MCF 10A (cell line): ENCODE data around the gene PCNA. TPM values are rescaled to one million over a fixed set of nuclear protein-coding genes. Genes with fewer than 3 reads are reported as not detected.
"Not testable (repeated sequence)": the region's sequence is repeated elsewhere in the genome, so short reads cannot be mapped to it uniquely, and the experiment has no call there.

ENCODE experiments used
- BruUV-seq: library from RNA; stranded (reverse); fragments of 400-500 nt; replicated peaks from 2 replicates; lab custom pipeline; 2021; lab: Mats Ljungman, UMichigan
- CTCF ChIA-PET: fragments of 300-600 bp; sonication (Branson Sonifier 250); formaldehyde crosslinking; extraction: SDS; loops from one replicate; lab custom pipeline; 2021; ENCODE audit warnings: antibody characterized with exemption, inconsistent platforms; lab: Yijun Ruan, JAX
- POLR2A ChIA-PET: fragments of 300-600, 350-650 bp; sonication (Branson Sonifier 250); formaldehyde crosslinking; extraction: SDS; loops from one replicate; lab custom pipeline; 2020; ENCODE audit warnings: antibody characterized with exemption, inconsistent platforms; lab: Yijun Ruan, JAX
- DNase-seq: peaks from one replicate; pipeline ENCODE4 v3.0.0-alpha.2; 2018; ENCODE audit not compliant: unreplicated experiment
- H3K27ac Mint-ChIP-seq: one replicate; pipeline ENCODE4 v1.8.0; 2022; ENCODE audit warnings: mild to moderate bottlenecking, low read depth, mixed read lengths; ENCODE audit not compliant: unreplicated experiment
- H3K27me3 Mint-ChIP-seq: one replicate; pipeline ENCODE4 v1.8.0; 2022; ENCODE audit warnings: mixed read lengths; ENCODE audit not compliant: insufficient read depth, unreplicated experiment
- H3K36me3 Mint-ChIP-seq: one replicate; pipeline ENCODE4 v1.8.0; 2022; ENCODE audit warnings: mild to moderate bottlenecking, moderate library complexity, mixed read lengths; ENCODE audit not compliant: insufficient read depth, unreplicated experiment
- H3K4me1 Mint-ChIP-seq: one replicate; pipeline ENCODE4 v1.8.0; 2022; ENCODE audit warnings: mixed read lengths; ENCODE audit not compliant: insufficient read depth, unreplicated experiment
- H3K4me3 Mint-ChIP-seq: one replicate; pipeline ENCODE4 v1.8.0; 2022; ENCODE audit warnings: mild to moderate bottlenecking, moderate library complexity, mixed read lengths; ENCODE audit not compliant: unreplicated experiment
- H3K9me3 Mint-ChIP-seq: one replicate; pipeline ENCODE4 v1.8.0; 2022; ENCODE audit warnings: mixed read lengths; ENCODE audit not compliant: unreplicated experiment
- CTCF ChIP-seq: fragments of 200-600 bp; IDR thresholded peaks from one replicate; pipeline ENCODE4 v1.8.0; 2022; ENCODE audit warnings: antibody characterized with exemption, mild to moderate bottlenecking; ENCODE audit not compliant: unreplicated experiment
- intact Hi-C: fragments of 100-400 bp; cut with micrococcal nuclease; formaldehyde crosslinking; loops from 2 replicates; pipeline ENCODE4 v1.14.1; 2022
- total RNA-seq: library from RNA; stranded (reverse); gene quantifications from 2 replicates; pipeline ENCODE4 v1.2.3, GENCODE V29; 2022

Gene PCNA
- total RNA-seq, 1 experiment from 2014 or later: 45.5 TPM

DNA sequence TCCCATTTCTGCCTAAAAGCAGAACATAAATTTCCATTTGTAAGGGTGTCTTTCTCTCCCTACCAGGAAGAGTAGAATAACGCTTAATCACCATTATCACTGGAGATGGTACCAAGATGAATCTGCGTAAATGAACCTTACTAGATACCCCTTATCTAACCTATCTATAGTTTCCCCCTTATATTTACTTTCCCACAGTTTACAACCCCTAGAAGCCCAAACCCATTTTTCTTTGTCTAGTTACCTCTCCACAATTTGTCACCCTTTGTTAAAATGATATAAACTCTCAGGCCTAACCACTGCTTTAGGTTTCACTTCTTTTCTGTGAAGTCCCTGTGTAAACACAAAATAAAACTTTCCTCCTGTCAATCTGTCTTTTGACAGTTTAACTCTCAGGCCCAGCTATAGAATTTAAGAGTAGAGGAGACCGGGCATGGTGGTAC is 45.5 kb downstream of the PCNA start:
- intact Hi-C loops: no loop called here
- H3K4me3 Mint-ChIP-seq: no peak overlapping the region
- no TSS peak for BruUV-seq
- peaks cover 25% of the 10 kb centered on the region for H3K4me1 Mint-ChIP-seq
- no peaks in the 10 kb centered on the region for H3K9me3 Mint-ChIP-seq
- ChIA-PET CTCF (interaction anchor here (0.8 to 2.1 kb wide), 9 partner anchors 13 to 333 kb away, joined by 3 to 10 read pairs (median 3); no protein-coding TSS in a partner anchor), POLR2A (interaction anchor here (0.7 to 3.3 kb wide), 20 partner anchors 9 to 595 kb away, joined by 3 to 27 read pairs (median 6); partner anchors contain the start of genes CDS2, PCNA and SLC23A2)
- peak overlapping the region; percentile 90 for H3K27ac Mint-ChIP-seq
- no peak for DNase-seq
- H3K36me3 Mint-ChIP-seq: no peaks in the 10 kb centered on the region
- no peaks in the 10 kb centered on the region for H3K27me3 Mint-ChIP-seq
- no peak for TF ChIP-seq CTCF

DNA sequence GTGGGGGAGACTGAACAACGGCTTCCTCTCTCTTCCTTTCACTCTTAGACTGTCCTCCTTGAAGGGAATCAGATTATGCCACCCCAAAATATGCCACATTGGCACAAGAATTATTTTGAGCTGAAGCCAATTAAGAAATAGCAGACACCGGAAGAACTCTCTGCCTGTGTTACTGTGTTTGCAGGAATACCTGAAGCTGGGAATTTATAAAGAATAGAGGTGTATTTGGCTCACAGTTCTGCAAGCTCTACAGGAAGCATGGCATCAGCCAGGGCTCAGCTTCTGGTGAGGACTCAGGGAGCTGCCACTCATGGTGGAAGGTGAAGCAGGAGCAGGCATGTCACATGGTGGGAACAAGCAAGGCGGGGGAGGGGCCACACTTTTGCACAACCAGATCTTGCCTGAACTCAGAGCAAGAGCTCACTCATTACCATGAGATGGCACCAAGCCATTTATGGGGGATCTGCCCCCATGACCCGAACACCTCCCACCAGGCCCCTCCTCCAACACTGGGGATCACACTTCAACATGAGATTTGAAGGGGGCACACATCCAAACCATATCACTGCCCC is 46.0 kb downstream of the PCNA start:
- ChIA-PET CTCF (interaction anchor here (0.5 to 2.1 kb wide), 12 partner anchors 13 to 1968 kb away, joined by 3 to 10 read pairs (median 3); no protein-coding TSS in a partner anchor), POLR2A (interaction anchor here (0.7 to 3.3 kb wide), 30 partner anchors 8 to 596 kb away, joined by 3 to 27 read pairs (median 5); partner anchors contain the start of genes CDS2, PCNA and SLC23A2)
- peak; percentile 81 for DNase-seq
- TF ChIP-seq CTCF: no peak
- Mint-ChIP-seq H3K9me3 (no peaks in the 10 kb centered on the region), H3K4me1 (peaks cover 25% of the 10 kb centered on the region), H3K4me3 (peak overlapping the region; percentile 47), H3K27ac (peak overlapping the region; percentile 90), H3K36me3 (no peaks in the 10 kb centered on the region), H3K27me3 (no peaks in the 10 kb centered on the region)
- no TSS peak for BruUV-seq
- intact Hi-C loops: no loop called here

DNA sequence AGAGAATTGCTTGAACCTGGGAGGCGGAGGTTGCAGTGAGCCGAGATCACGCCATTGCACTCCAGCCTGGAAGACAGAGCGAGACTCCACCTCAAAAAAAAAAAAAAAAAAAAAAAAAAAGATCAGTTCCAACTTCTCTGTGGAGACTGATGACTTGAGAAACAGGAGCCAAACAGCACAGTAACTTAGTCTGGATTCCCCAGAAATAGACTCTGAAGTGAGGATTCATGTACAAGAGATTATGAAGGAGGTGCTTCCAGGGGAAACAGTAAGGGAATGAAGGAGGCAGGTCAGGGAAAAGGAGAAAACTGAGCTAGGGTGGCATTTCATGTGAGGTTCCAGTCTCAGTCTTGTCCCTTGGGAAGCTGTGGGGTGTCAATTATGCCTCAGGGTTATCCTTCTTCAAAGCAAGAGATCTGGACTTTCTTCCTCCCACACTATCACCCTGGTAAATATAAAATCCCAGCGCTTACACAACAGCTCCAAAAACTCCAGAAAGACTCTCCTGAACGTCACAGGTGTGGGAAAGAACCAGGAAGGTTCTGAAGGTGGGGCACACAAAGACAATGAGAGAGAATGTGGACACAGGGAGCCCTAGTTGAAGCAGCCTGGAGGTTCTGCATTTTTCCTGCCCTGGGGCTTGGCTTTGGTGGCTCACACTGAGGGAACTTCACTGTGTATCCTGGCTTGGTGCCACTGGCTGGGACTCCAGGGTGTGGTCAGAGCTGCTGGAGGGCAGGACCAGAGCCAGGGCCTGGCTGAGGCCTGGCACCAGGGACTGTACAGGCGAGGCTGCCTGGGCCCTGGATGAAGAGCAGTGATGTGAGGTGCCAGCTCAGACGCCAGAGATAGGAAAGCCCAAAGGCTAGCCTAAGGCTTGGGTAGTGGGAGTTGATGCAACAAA is 46.8 kb downstream of the PCNA start:
- Mint-ChIP-seq H3K27ac (peak overlapping the region; percentile 90), H3K9me3 (no peaks in the 10 kb centered on the region), H3K4me3 (peak overlapping the region; percentile 47), H3K4me1 (peaks cover 27% of the 10 kb centered on the region), H3K36me3 (no peaks in the 10 kb centered on the region), H3K27me3 (no peaks in the 10 kb centered on the region)
- TF ChIP-seq CTCF: no peak
- ChIA-PET CTCF (interaction anchor here (0.5 to 2.1 kb wide), 15 partner anchors 10 to 1968 kb away, joined by 3 to 10 read pairs (median 3); no protein-coding TSS in a partner anchor), POLR2A (interaction anchor here (0.7 to 3.3 kb wide), 30 partner anchors 8 to 143 kb away, joined by 3 to 27 read pairs (median 5); partner anchors contain the start of genes CDS2, PCNA and SLC23A2)
- no TSS peak for BruUV-seq
- intact Hi-C loops: no loop called here
- DNase-seq: peak; percentile 99

- BruUV-seq, H3K9me3 Mint-ChIP-seq, intact Hi-C loops, DNase-seq, H3K27me3 Mint-ChIP-seq, H3K27ac Mint-ChIP-seq, H3K36me3 Mint-ChIP-seq, H3K4me3 Mint-ChIP-seq: not testable (repeated sequence)
- POLR2A ChIA-PET: interaction anchor here (1.2 to 3.3 kb wide), 5 partner anchors 8 to 69 kb away, joined by 3 to 27 read pairs (median 6); partner anchors contain the start of gene PCNA
- peaks cover 30% of the 10 kb centered on the region for H3K4me1 Mint-ChIP-seq
- CTCF ChIA-PET: interaction anchor here (1.5 kb wide), 1 partner anchor 9 kb away, joined by 5 read pairs; no protein-coding TSS in a partner anchor
Observed at GRCh38 chr20:5071942-5072341, 47.8 kb downstream of the PCNA start.
